Tibial nerve (tissue), 4 donors: ENCODE results near the gene HUWE1.

Experiments
- EP300 ChIP-seq, 2 donors: sonication (generic); formaldehyde crosslinking; IDR thresholded peaks; one replicate each; pipeline ENCODE4 v1.6.1; 2017; ENCODE audit warnings: antibody characterized with exemption in 2 of 2, mild to moderate bottlenecking in 1 of 2
- POLR2A ChIP-seq, 2 donors: fragments of 450-650 bp; IDR thresholded peaks; one replicate each; pipeline ENCODE4 v1.6.1; 2017; ENCODE audit warnings: antibody characterized with exemption in 2 of 2, mild to moderate bottlenecking in 2 of 2, moderate library complexity in 2 of 2
- TF ChIP-seq, protein P1 (sequence below), 5 experiments: fragments of 200-600 bp in 3 of 5; fragments of 450-650 bp in 2 of 5; sonication (generic) in 3 of 5; IDR thresholded peaks; one replicate each; pipeline ENCODE4 v1.5.1; 2016 to 2019; ENCODE audit warnings: antibody characterized with exemption in 5 of 5, mild to moderate bottlenecking in 3 of 5, moderate library complexity in 2 of 5

- TF ChIP-seq, protein P1, sequence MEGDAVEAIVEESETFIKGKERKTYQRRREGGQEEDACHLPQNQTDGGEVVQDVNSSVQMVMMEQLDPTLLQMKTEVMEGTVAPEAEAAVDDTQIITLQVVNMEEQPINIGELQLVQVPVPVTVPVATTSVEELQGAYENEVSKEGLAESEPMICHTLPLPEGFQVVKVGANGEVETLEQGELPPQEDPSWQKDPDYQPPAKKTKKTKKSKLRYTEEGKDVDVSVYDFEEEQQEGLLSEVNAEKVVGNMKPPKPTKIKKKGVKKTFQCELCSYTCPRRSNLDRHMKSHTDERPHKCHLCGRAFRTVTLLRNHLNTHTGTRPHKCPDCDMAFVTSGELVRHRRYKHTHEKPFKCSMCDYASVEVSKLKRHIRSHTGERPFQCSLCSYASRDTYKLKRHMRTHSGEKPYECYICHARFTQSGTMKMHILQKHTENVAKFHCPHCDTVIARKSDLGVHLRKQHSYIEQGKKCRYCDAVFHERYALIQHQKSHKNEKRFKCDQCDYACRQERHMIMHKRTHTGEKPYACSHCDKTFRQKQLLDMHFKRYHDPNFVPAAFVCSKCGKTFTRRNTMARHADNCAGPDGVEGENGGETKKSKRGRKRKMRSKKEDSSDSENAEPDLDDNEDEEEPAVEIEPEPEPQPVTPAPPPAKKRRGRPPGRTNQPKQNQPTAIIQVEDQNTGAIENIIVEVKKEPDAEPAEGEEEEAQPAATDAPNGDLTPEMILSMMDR (IDR thresholded peaks at IDR 0.05) = no peak
- TF ChIP-seq POLR2A (IDR thresholded peaks at IDR 0.05) (no peak), EP300 (IDR thresholded peaks at IDR 0.05) (no peak)
Observed at GRCh38 chrX:53704854-53705253, 18.3 kb upstream of the HUWE1 start.
